ENCODE results near the gene ACACB. TPM values are rescaled to one million over a fixed set of nuclear protein-coding genes. Genes with fewer than 3 reads are reported as not detected.

The ACACB gene
- polyA plus RNA-seq, 2 of the 4 experiments (the other 2 are of a cell fraction): 6.8 to 7.6 TPM

DNA sequence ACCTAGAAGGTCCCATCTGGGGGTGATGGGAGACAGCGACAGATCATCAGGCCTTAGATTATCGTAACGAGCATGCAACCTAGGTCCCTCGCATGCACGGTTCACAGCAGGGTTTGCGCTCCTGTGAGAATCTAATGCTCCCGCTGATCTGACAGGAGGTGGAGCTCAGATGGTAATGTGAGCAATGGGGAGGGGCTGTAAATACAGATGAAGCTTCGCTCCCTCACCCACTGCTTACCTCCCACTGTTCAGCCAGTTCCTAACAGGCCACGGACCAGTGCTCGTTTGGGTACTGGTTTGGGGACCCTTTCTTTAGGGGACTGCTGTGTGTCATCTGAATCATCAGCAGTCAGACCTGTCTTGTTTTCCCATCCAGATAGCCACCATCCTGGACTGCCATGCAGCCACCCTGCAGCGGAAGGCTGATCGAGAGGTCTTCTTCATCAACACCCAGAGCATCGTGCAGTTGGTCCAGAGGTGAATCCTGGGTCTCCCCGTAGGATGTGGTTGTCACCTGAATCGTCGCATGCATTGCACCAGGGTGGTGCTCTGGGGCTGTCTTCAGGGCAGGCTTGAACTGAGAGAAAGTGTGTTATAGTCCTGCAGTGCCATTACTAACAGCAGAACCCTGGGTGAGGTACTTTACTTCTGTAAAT, 96.2 kb downstream of the ACACB start:
- WGBS (ENCODE audit: missing lambda C conversion rate): 94% methylated on average over 16 of the region's 16 CpGs
- H3K9me3 ChIP-seq: no peaks in the 10 kb centered on the region

GRCh38 chr12:109214131-109214530, 97.7 kb downstream of the ACACB start:
- Histone ChIP-seq H3K4me1 (no peaks in the 10 kb centered on the region), H3K9me3 (no peaks in the 10 kb centered on the region), H3K4me2 (no peak overlapping the region), H3K4me3 (no peak overlapping the region), H3K27ac (no peak overlapping the region)
- FAIRE-seq (no peak), DNase-seq (ENCODE audit: low read depth in 1 of 2, low spot score in 1 of 2) (no peak), ATAC-seq (no peak)
- TF ChIP-seq TP53 (CRISPR knock-in tag; IDR thresholded peaks at IDR 0.05) (no peak), ZC3H11A (IDR thresholded peaks at IDR 0.05) (no peak), GATA3 (IDR thresholded peaks at IDR 0.05; ENCODE audit: borderline replicate concordance) (no peak), CHD2 (IDR thresholded peaks at IDR 0.05; ENCODE audit: low read length, partially characterized antibody) (no peak), BHLHE40 (IDR thresholded peaks at IDR 0.05; ENCODE audit: low read depth, low read length) (no peak), ZNF302 (CRISPR knock-in tag; IDR thresholded peaks at IDR 0.05) (no peak)
- TF ChIP-seq, protein P1, sequence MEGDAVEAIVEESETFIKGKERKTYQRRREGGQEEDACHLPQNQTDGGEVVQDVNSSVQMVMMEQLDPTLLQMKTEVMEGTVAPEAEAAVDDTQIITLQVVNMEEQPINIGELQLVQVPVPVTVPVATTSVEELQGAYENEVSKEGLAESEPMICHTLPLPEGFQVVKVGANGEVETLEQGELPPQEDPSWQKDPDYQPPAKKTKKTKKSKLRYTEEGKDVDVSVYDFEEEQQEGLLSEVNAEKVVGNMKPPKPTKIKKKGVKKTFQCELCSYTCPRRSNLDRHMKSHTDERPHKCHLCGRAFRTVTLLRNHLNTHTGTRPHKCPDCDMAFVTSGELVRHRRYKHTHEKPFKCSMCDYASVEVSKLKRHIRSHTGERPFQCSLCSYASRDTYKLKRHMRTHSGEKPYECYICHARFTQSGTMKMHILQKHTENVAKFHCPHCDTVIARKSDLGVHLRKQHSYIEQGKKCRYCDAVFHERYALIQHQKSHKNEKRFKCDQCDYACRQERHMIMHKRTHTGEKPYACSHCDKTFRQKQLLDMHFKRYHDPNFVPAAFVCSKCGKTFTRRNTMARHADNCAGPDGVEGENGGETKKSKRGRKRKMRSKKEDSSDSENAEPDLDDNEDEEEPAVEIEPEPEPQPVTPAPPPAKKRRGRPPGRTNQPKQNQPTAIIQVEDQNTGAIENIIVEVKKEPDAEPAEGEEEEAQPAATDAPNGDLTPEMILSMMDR (IDR thresholded peaks at IDR 0.05): no peak
- 87% methylated on average over 3 of the region's 3 CpGs for WGBS (ENCODE audit: missing lambda C conversion rate)
- CTCF ChIA-PET: interaction anchor here (0.7 to 1.3 kb wide), 2 partner anchors 17 to 25 kb away, joined by 3 read pairs; no protein-coding TSS in a partner anchor
- POLR2A ChIA-PET: no interaction called here

More for the DNA sequence above, 96.2 kb downstream of the ACACB start:
- Histone ChIP-seq H3K4me1 (no peaks in the 10 kb centered on the region), H3K4me2 (no peak overlapping the region), H3K4me3 (no peak overlapping the region), H3K27ac (no peak overlapping the region)
- TF ChIP-seq NFE2L2 (conservative IDR thresholded peaks at IDR 0.05; ENCODE audit: low read length) (no peak), RAD21 (conservative IDR thresholded peaks at IDR 0.05 in 1 of 2, IDR thresholded peaks at IDR 0.05 in 1 of 2) (no peak), EHMT2 (IDR thresholded peaks at IDR 0.05; ENCODE audit: low read depth) (no peak)
- TF ChIP-seq, protein P2, sequence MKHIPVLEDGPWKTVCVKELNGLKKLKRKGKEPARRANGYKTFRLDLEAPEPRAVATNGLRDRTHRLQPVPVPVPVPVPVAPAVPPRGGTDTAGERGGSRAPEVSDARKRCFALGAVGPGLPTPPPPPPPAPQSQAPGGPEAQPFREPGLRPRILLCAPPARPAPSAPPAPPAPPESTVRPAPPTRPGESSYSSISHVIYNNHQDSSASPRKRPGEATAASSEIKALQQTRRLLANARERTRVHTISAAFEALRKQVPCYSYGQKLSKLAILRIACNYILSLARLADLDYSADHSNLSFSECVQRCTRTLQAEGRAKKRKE (CRISPR knock-in tag; IDR thresholded peaks at IDR 0.05; ENCODE audit: low read depth): no peak
- TF ChIP-seq, protein P3, sequence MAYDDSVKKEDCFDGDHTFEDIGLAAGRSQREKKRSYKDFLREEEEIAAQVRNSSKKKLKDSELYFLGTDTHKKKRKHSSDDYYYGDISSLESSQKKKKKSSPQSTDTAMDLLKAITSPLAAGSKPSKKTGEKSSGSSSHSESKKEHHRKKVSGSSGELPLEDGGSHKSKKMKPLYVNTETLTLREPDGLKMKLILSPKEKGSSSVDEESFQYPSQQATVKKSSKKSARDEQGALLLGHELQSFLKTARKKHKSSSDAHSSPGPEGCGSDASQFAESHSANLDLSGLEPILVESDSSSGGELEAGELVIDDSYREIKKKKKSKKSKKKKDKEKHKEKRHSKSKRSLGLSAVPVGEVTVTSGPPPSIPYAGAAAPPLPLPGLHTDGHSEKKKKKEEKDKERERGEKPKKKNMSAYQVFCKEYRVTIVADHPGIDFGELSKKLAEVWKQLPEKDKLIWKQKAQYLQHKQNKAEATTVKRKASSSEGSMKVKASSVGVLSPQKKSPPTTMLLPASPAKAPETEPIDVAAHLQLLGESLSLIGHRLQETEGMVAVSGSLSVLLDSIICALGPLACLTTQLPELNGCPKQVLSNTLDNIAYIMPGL (CRISPR knock-in tag; IDR thresholded peaks at IDR 0.05; ENCODE audit: borderline replicate concordance): no peak
- no peak for DNase-seq (ENCODE audit: low read depth in 1 of 2, low spot score in 1 of 2)
- ChIA-PET POLR2A (no interaction called here), CTCF (no interaction called here)
- FAIRE-seq: no peak
- no peak for ATAC-seq

DNA sequence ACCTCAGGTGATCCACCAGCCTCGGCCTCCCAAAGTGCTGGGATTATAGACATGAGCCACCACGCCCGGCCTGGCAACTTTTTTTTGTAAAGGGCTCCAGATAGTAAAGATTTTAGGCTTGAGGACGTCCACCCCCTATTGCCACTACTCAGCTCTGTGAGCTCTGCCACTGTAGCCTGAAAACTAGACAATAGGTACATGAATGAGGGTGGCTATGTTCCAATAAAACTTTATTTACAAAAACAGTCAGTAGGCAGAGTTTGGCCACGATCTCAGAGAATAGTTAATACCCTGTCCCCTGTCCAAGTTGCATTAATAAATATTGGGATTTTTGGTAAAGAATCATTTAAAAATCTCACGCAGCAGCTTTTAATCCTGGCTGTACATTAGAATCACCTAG, 102.6 kb downstream of the ACACB start:
- Histone ChIP-seq H3K9me3 (no peaks in the 10 kb centered on the region), H3K27ac (no peak overlapping the region), H3K4me2 (no peak overlapping the region), H3K4me1 (no peaks in the 10 kb centered on the region), H3K4me3 (no peak overlapping the region)
- ChIA-PET POLR2A (no interaction called here), CTCF (no interaction called here)
- no peak for DNase-seq (ENCODE audit: low read depth in 1 of 2, low spot score in 1 of 2)
- no peak for ATAC-seq
- TF ChIP-seq ESRRA (IDR thresholded peaks at IDR 0.05; ENCODE audit: borderline replicate concordance, low read length) (no peak), KDM1A (IDR thresholded peaks at IDR 0.05; ENCODE audit: low read depth) (no peak), RNF2 (IDR thresholded peaks at IDR 0.05; ENCODE audit: borderline replicate concordance, low read depth) (no peak), CHD2 (IDR thresholded peaks at IDR 0.05; ENCODE audit: low read length, partially characterized antibody) (no peak)
- 85% methylated on average over 6 of the region's 6 CpGs for WGBS (ENCODE audit: missing lambda C conversion rate)
- no peak for FAIRE-seq
